Epithelial cell of proximal tubule (primary cell): ENCODE results near the gene OSBPL2. TPM values are rescaled to one million over a fixed set of nuclear protein-coding genes. Genes with fewer than 3 reads are reported as not detected.

ENCODE experiments used
- DNase-seq: peaks from one replicate; pipeline ENCODE4 v3.0.0-alpha.2; 2011; ENCODE audit warnings: low read depth
- H3K4me3 ChIP-seq: 2 replicates; pipeline ENCODE4 v1.5.1; 2011; ENCODE audit warnings: low read depth, mild to moderate bottlenecking, low read length
- CTCF ChIP-seq: conservative IDR thresholded peaks from 2 replicates; pipeline ENCODE4 v1.5.1; 2012; ENCODE audit warnings: low read depth, mild to moderate bottlenecking, low read length
- total RNA-seq: library from RNA; depleted of rRNA; stranded (reverse); fragments of >200 nt; gene quantifications from 2 replicates; pipeline ENCODE4 v1.2.3, GENCODE V29; 2015

Gene OSBPL2
- total RNA-seq, 1 donor from 2014 or later, result 20.6 TPM

DNA sequence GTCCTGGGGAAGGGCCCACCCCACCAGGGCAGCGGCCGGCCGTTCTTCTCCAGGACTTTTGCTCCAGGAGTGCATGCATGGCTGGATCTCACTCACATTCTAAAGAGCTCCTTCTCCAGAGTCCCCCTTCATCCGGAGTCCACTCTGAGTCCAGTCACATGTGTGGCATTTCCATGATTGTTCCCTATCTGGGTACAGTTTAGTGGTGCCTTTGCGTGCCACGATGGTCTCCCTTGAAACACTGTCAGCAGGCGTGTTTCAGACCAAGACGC, 20.9 kb downstream of the OSBPL2 start:
- TF ChIP-seq CTCF, result no peak
- no peak overlapping the region for H3K4me3 ChIP-seq
- DNase-seq, result no peak

GRCh38 chr20:62262064-62262463, 23.7 kb downstream of the OSBPL2 start:
- no peak for DNase-seq
- TF ChIP-seq CTCF, result no peak
- H3K4me3 ChIP-seq, result no peak overlapping the region

DNA sequence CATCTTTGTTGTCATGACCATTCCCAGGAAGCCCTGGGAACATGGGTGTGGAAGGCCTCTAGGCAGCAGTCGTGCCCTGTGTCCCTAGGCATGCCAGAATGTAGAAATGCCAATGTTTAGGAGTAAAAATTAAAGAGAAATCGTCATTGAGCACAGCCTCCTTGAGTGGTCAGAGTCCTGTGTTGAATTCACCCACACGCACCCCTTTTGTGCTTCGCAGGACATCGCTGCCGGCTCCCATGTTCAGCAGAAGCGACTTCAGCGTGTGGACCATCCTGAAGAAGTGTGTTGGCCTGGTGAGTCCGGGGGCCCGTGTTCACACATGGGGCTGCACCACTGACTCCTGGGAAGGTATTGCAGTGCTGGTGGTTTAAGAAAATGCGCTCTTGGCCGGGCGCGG, 25.1 kb downstream of the OSBPL2 start:
- H3K4me3 ChIP-seq, result no peak overlapping the region
- no peak for TF ChIP-seq CTCF
- DNase-seq, result no peak

GRCh38 chr20:62265365-62265764, 27.0 kb downstream of the OSBPL2 start:
- no peak for TF ChIP-seq CTCF
- no peak overlapping the region for H3K4me3 ChIP-seq
- DNase-seq, result no peak

- DNase-seq, result no peak
- no peak overlapping the region for H3K4me3 ChIP-seq
- TF ChIP-seq CTCF, result no peak
These were observed 28.0 kb downstream of the OSBPL2 start for GRCh38 chr20:62266340-62266739.

GRCh38 chr20:62266851-62267250, 28.5 kb downstream of the OSBPL2 start:
- no peak for TF ChIP-seq CTCF
- H3K4me3 ChIP-seq, result no peak overlapping the region
- no peak for DNase-seq

- H3K4me3 ChIP-seq, result no peak overlapping the region
- TF ChIP-seq CTCF, result no peak
- no peak for DNase-seq
These were observed 29.2 kb downstream of the OSBPL2 start for GRCh38 chr20:62267543-62267942.
